ENCODE results near the gene AGBL3.

The AGBL3 gene

DNA sequence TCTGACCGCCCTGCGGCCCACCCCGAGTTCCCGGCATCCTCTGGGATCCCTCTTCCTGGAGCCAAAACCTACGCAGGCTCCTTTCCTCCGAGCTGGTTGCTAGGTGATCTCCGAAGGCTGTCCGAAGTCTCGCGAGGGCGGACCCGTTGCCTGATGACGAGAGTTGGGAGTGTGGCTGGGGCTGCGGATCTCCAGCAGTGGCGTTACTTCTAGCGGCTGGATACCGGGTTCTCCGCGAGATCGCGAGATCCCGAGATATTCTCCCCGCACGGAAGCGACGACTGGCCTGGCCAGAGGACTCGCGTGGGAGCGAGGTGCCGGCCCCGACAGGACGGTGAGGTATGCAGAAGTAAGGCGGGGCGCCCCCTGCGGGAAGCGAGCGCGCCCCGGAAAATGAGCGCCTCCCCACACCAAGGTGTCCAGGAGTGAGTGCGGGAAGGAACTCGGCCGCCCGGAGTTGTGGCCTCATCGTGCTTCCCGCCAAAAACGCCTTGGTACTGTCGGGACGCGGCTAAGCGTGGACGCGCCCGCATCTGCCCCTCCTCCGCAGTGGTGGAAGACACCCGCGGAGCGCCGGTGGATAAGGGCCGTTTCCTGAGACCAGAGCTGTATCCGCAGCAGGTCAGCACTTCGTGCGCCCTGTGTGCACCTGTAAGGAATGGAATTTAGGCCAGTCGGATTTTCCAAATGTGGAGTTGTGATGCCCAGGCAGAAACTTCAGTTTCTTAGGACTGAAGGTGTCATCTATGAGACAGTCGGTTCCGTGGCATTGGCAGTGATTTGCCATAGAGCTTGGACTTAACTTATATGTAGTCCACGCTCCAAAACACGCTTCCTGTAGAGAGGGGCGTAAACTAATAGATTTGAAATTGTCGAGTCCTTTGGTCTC is at the start of gene AGBL3:
TSS of gene AGBL3 (plus strand) at position 146 of the 889 bp plus-strand sequence. CDS start 1,426 bp downstream, outside the sequence.
- DNase-seq, result peak; percentile 95

DNA sequence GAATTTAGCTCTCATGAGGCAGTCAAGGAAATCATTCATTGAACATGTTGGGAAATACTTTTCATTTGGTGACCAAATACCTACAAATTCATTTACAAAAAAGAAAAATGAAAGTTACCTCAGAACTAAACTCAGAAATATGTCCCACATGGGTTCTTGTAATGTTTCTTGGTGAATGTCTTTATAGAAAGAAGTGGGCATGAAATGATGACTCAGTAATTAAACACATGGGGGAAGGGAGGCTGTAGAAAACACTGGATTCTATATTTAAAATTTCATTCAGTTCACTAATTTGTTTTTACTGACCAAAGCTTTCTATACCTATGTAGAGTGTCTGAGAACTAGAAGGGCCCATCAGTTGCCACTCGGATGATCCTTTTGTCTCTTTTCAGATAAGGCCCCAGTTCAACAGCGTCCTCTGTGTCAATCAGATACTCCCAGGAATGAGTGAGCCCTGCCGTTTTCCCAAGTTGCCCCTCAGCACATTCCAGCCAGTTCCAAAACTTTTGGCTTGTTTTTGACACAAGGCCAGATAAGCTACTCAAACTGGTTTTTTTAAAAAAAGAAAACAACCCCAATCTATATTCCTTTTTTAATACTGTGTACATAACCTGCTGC is 49.3 kb upstream of the AGBL3 start:
- no peak for DNase-seq

DNA sequence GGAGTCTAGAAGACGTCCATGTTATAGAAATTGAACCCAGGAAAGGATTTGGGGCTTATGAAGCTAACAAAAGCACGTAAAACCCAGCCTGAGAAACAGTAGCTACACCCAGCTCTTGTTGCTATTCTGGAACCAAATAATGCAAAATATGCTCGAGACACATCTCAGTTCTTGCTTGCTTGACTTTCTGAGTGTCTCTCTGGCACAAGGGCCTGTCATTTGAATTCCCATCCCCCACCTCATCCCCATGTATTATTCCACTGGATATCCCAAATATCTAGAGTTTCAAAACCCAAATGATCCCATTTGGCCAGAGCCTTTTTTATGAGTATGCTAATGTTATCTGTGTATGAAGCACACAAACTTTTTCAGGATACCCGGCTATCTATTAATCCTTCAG is 48.2 kb upstream of the AGBL3 start:
- no peak for DNase-seq

DNA sequence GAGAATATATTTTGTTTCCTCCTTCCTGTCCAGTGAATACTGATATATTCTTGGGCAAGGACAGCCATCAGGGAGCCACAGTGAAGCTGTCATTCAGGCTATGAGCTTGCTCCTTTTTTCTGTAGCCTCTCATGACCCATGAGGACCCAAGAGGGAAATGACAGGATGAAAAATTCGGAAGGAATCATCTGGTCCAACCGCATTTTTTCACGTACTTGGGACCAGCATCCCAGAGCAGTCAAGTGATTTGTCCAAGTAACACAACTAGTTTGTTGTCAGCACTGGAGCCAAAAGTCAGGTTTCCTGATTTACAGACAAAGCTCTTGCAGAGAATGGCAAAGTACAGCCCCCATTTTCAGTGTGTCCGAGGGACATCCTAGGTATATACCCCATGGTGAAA is 47.2 kb upstream of the AGBL3 start:
- DNase-seq, result no peak

DNA sequence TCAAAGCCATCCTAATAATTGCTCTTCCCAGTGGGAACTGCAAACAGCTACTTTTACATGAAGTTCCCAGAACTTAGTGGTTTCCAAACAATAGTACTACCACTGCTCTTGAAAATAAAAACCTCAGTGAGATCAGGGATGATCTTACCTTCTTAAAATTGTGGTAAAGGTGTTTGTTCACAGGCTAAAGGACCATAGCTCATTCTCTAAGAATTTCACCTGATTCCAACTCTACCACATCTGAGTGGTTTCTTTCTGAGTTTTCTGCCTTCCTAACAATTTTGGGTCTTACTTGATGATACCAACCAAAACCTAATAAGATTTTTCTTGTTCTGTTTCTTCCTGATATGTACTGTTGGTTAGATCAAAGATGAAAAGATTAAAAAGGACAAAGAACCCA is 45.6 kb upstream of the AGBL3 start:
- no peak for DNase-seq

DNA sequence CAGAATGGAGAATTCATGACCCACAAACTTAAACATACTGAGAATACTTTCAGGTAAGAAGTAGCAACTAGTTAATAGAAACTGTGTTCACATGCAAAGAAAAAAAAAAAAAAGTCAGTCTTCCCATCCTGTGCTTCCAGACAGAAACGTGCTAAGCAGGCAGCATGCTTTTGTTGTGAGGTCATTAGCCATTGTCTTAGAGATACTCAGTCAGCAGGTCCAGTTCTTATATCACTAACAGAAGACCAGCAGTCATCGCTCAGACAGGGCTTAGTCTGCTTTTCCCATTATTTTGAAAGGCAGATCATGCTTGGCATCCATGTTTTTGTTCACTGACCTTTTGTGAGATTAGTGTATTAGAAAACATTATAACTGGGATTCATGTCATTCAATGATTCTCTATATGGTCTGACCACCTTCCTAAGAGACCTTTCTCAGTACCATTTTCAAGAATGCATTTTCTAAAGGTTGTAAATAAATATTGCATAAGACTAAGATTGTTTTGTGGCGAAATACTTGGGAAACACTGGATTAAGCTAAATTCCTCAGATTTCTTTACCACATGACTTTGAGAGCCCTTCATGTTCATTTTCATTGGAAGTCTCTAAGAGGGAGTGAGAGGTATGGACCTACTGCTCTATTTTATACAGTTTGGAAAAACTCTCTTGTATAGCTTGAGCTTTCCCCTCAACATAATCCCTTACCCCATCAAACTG is 45.0 kb upstream of the AGBL3 start:
- DNase-seq, result no peak

DNA sequence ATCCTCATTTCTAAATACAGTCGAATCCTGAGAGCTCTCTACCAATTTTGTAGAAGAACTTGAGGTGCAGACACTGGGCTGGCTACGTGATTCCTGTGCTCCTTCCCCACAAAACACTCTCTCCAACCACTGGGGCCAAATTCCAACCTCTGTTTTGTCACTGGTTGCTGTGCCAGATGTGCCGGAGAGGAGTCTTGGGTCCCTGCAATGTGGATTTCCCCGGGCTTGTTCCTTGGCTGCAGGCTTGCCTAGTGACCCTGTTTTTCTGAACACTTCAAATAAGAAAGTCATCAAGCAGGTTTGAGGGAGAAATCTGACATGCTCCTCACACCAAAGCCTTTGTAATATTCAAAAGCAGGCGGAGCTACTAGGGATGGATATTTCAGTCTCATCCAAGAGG is 44.4 kb upstream of the AGBL3 start:
- DNase-seq, result no peak

DNA sequence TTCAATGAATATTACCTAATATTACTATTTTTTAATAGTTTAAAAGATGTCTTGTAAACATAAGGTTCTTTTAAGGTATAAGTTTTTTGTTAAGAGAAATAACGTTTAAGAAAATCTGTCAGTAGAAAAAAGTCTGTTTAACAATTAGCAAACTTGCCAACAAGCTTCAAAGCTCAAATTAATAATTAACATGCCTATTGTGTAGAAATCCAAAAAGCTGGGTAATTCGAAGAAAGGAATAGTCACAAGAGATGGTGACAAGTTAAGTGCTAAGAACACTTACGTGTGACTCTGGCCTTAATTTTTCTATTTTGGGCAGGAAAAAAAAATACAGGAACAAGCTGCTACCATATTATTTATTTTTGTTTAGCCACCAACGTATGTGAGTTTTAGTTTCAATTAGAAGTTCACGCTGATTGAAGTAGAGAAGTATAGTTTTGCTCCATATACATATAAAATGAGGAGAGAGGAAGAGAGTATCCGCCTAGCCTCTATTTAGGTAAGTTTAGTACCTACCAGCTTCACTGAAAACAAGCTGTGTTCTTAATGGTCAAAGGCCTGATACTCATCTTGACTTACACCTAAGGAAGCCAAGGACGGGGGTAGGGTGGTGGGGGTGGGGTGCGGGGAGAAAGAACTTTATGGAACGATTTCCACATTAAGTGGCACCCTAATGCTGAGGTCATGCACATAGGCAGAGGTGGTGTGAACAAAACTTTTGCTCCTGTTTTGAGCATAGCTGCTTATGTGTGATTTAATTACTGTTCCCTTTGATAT is 43.4 kb upstream of the AGBL3 start:
- no peak for DNase-seq

DNA sequence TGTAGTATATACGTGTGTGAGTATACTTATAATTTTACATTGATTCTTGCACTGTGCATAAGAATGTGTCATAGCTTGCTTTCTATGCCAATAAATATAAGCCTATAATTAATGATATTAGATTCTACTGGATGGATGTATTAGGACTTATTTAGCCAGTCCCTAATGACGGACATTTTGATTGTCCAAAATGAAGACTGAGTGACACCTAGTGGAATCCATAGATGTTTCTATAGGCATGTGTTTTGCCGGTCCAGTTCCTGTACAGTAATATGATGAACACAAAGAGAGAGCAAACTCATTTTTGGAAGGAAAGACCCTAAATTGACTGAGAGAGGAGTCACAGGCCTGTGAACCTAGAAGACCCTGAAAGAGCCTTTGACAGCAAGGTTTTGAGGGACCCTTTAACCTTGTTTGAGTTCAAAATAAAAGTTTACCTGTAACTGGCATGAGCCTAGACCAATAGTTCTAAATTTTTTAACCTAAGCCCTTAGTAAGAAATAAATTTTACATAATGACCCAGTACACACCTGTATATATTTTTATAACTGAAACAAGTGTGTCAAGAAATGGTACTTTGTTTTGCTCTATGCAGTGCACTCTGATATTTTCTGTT is 42.4 kb upstream of the AGBL3 start:
- peak; percentile 36 for DNase-seq

DNA sequence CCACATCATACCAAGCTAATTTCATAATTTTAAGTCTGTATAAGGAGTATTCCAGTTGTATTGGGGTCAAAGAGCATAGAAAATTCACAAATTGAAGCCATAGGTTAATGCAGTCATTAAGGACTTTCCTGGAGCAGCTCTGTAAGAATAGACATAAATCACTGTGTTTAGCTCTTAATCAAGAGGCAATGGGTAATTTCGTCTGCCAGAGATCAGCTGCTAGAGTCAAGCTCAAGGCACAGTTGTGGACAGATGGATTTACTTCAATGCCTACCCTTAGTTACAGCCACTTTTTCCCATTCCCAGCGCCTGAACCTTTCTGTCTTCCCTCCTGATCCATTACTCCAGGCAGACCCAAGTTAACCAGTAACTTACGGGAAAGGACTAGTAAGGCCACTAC is 40.6 kb upstream of the AGBL3 start:
- DNase-seq, result no peak

DNA sequence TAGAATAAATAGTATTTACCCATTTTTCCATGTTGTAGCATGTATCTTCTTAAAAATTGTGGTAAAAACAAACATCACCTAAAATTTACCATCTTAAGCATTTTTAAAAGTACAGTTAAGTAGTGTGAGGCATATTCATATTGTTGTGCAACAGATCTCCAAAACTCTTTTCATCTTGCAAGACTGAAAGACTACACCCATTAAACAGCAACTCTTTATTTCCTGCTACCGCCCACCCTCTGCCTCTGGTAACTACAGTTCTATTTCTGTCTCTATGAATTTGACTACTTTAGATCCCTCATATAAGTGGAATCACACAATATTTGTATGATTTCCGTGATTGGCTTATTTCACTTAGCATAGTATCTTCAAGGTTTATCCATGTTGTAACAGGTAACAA is 40.0 kb upstream of the AGBL3 start:
- no peak for DNase-seq

DNA sequence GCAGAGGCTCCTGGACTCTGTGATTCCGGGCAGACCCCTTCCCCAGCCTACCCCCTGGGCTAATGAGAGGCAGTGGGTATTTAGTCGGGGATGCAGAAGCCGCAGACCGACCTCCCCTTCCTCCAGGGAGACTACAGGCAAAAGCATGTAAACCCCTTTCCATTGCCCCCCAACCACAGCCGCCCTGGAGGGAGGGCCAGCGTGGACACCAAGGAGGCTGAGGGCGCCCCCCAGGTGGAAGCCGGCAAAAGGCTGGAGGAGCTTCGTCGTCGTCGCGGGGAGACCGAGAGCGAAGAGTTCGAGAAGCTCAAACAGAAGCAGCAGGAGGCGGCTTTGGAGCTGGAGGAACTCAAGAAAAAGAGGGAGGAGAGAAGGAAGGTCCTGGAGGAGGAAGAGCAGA is 39.0 kb upstream of the AGBL3 start:
- DNase-seq, result no peak

DNA sequence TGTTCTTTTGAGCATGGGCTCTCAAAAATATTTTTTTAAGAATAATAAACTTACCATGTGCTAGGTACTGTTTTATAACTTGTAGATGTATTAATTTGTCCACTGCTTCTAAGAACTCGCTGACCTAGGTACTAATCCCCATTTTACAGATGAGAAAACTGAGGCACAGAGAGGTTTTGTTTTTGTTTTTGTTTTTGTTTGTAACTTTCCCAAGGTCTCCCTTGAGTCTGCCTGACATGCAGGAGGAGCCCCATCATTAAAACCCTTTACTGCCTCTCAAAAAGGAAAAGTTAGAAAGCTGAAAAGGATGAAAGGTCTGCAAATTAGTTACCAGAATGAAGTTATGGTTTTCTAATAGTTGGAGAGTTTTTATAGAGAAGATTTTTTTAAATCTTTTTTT is 38.5 kb upstream of the AGBL3 start:
- no peak for DNase-seq

DNA sequence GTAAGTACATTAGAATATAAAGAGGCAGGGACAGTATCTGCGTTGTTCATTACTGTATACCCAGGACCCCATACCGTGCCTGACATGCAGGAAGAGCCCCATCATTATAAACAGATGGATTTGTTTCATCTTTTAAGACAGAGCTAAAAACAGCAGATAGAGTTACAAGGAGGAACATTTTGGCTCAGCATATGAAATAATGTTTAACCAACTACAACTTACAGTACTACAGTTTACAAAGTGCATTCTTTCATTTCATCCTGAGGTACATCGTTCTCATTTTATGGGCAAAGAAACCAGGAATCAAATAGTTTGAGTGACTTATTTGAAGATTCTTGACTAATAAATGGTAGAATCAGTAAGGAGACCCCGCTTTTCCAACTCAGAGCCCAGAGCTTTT is 38.1 kb upstream of the AGBL3 start:
- no peak for DNase-seq

DNA sequence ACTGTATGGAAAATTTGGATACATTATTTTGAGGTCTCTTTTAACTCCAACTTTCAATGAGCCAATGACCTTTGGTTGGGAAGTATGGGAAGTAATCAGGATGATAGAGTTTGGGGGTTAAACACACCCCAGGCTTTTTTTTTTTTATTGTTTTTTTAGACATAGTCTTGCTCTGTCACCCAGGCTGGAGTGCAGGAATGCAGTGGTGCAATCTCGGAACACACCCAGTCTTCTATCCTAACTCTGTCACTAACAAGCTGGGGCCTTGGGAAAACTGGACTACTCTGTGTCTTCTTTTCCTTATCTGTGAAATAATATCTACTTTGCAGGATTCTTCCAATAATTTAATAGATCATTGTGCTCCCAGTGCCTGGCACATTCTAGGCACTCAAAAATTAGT is 37.6 kb upstream of the AGBL3 start:
- no peak for DNase-seq

DNA sequence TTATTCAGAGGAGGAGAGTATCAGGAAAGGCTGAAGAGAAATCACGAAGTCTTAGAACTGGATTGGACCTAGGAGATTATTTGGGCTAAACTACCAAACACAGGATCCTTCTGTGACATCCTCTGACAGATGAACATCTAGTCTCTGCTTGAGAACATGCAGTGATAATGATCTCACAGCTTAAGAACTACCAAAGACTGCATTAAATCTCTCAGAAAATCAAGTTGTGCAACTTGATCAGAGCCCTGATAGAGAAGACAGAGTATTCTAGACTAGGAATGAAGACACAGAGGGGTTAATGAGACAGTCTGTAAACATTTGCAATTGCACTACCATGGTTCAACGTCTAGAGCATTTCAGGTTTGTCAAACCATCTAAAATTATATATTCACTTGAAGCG is 37.1 kb upstream of the AGBL3 start:
- no peak for DNase-seq

DNA sequence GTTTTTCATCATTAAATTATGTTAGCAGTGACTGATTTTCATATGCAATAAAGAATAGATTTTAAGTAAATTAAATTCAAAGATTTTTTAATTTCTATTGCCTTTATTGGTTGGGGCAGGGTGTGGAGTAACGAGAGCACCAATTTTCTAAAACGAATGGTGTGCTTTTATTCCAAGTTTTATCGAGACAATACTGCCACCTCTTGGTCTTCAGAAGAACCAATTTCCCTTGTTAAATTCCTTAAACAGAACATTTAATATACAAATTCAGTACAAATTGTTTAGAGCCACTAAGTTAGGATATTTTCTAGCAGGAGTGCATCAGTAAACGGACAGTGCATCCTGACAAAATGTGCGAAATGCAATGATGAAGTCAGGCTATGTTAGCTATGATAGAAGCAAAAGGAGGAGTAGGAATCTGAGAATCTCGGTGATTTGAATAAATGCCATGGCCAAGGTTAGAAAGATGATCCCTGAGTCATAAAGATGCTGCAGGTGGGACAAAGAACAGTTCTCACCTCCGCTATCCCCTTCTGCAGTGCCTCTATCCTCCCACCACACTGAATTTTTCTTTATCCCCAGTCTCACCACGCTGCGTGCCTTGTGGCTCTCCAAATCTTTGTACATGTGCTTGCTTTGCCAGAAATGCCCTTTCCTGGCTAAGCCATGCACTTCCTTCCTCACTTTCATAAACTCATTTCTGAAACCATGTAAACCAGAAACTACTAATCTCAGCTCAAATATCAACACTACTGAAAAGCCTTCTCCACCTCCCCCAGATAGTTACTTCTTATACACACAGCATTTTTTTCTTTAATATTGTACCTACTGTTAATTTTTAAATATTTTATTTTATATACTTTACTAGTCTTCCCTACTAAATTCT is 31.9 kb upstream of the AGBL3 start:
- peak; percentile 39 for DNase-seq

DNA sequence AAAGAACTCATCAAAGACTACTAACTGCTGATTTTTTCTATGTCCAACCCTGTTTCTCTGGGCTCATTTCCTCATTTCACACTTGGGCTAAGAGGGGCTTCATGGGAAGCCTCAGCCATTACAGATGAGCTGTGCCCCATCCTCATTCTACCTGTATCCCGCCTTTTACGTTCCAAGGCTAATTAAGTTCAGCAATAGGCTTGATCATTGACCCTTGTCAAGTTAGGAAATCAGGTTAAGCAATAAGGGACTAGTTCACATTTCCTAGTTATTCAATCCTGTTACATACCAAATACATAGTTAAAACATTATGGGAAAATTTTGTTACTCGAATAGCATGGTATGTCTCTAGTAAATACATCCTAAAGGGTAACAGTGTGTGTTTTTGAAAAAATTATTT is 29.3 kb upstream of the AGBL3 start:
- DNase-seq, result no peak

DNA sequence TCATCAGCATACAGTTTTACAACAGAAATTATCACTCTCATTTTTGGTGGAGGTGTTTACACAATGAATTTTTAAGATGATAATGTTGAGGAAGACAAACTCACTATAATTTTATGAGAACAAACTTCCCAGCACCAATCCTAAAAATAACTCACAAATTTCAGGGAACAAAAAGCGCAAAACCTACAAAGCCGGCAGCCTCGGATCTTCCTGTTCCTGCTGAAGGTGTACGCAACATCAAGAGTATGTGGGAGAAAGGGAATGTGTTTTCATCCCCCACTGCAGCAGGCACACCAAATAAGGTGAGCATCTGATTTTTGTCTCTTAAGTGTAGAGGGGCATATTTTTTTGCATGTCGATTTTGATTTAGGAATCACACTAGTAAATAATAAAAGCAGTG is 26.5 kb upstream of the AGBL3 start:
- DNase-seq, result no peak

DNA sequence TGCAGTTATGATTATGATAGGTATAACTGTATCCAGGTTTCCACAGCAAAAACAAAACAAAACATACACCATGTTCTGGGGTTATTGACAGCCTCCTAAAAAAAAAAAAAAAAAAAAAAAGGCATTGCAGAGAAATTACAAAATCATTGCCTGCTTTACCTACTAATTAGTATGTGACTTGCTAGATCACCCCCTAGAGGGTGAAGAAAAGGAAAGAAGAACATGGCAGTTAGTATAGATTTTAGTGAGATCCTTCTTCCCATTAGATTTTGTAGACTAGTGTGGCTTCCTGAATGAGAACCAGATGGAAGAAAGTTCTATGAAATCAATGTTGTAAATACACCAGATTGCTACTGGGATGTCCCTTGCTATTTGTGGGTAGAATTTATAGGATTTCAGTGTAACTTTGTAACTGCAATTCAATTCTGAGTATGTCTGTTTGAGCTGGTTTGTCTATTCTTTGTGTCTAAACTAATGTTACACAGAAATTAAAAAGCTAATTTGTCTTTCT is 24.0 kb upstream of the AGBL3 start:
- no peak for DNase-seq

DNA sequence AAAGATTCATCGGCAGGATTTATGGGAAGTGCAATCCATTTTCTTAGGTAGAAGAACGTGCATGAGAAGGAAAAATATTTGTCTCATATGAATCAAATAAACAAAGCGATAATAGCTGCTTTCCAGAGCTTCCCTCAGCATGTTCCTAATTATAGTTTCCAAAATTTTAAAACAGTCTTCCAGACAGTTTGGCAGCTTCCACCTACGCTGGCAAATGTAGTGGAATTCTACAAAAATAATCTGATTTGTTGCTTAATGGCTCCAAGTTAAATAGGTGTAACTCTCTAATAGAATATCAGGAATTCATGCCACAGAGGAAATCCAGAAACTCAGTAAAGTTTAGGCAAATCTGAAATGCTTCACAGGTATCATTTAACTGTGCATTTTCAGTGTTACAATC is 23.3 kb upstream of the AGBL3 start:
- no peak for DNase-seq

Measured in activated CD4-positive, alpha-beta T cell treated with anti-CD3 and anti-CD28 coated beads, Interleukin-2, amount 50 U/mL, for 16 hours (primary cell).